Esophagus squamous epithelium (tissue), 4 donors: ENCODE results near the gene GPRIN2.
"Not testable (repeated sequence)": the region's sequence is repeated elsewhere in the genome, so short reads cannot be mapped to it uniquely, and the experiment has no call there.

ENCODE experiments used
- CTCF ChIP-seq, 6 experiments: fragments of 450-650 bp in 4 of 6; fragments of 200-600 bp in 2 of 6; sonication (generic) in 2 of 6; IDR thresholded peaks; one replicate each; pipeline ENCODE4 v1.5.1; 2016 to 2019; ENCODE audit warnings: antibody characterized with exemption in 6 of 6, mild to moderate bottlenecking in 4 of 6, moderate library complexity in 4 of 6
- POLR2A ChIP-seq, 4 donors: fragments of 450-650 bp; IDR thresholded peaks; one replicate each; pipeline ENCODE4 v1.6.1; 2017; ENCODE audit warnings: antibody characterized with exemption in 4 of 4, mild to moderate bottlenecking in 4 of 4, moderate library complexity in 3 of 4

- TF ChIP-seq CTCF, POLR2A (IDR thresholded peaks at IDR 0.05): not testable (repeated sequence)
Measured at GRCh38 chr10:46567151-46567550, 10.7 kb upstream of the GPRIN2 start.
